SU-DHL-6 (cell line): ENCODE measurements around the gene SPATA16.

Experiments
- EZH2phosphoT487 ChIP-seq: fragments of 200-600 bp; sonication (generic), shearing (Covaris generic); conservative IDR thresholded peaks from 2 replicates; pipeline ENCODE4 v1.6.1; 2018; ENCODE audit warnings: mild to moderate bottlenecking, antibody characterized with exemption, low read length, moderate library complexity, mixed read lengths
- TF ChIP-seq, protein P1 (sequence below): fragments of 200-600 bp; sonication (generic); IDR thresholded peaks from one replicate; pipeline ENCODE4 v1.5.1; 2017; ENCODE audit warnings: antibody characterized with exemption, mild to moderate bottlenecking, low read length, moderate library complexity; ENCODE audit not compliant: insufficient read depth, poor library complexity, severe bottlenecking

DNA sequence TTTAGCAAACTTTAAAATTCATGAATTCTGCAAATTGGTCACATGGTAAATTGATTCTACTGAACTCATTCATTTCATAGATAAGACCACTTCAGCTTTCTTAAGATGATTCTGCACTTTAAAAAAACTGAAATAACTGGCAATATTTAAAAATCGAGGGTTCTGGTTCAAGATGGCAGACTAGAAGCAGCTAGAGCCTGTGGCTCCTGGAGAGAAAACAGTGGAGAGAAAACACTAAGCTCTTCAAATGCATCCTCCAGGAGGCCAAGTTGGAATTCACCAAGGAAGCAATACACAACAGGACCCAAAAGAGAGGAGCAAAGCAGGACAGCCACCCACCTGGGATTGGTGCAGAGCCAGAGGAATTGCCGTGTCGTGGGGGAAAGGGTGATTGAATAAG, 132.1 kb downstream of the SPATA16 start:
- TF ChIP-seq, protein P1, sequence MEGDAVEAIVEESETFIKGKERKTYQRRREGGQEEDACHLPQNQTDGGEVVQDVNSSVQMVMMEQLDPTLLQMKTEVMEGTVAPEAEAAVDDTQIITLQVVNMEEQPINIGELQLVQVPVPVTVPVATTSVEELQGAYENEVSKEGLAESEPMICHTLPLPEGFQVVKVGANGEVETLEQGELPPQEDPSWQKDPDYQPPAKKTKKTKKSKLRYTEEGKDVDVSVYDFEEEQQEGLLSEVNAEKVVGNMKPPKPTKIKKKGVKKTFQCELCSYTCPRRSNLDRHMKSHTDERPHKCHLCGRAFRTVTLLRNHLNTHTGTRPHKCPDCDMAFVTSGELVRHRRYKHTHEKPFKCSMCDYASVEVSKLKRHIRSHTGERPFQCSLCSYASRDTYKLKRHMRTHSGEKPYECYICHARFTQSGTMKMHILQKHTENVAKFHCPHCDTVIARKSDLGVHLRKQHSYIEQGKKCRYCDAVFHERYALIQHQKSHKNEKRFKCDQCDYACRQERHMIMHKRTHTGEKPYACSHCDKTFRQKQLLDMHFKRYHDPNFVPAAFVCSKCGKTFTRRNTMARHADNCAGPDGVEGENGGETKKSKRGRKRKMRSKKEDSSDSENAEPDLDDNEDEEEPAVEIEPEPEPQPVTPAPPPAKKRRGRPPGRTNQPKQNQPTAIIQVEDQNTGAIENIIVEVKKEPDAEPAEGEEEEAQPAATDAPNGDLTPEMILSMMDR = no peak
- no peak for TF ChIP-seq EZH2phosphoT487
